Psoas muscle (tissue), 8 donors: ENCODE results near the gene SHROOM3. TPM values are rescaled to one million over a fixed set of nuclear protein-coding genes. Genes with fewer than 3 reads are reported as not detected.

Experiments used
- ATAC-seq, 4 donors: fragments of 200-7000 bp; cut with Tn5 transposase; one replicate each; pipeline ENCODE4 v1.9.1; 2020; ENCODE audit warnings: moderate library complexity in 3 of 4, mild to moderate bottlenecking in 2 of 4
- DNase-seq, 2 donors: peaks; one replicate each; pipeline ENCODE4 v3.0.0-alpha.2; 2020
- H3K27ac ChIP-seq: fragments of 200-600 bp; one replicate; pipeline ENCODE4 v1.8.0; 2022
- H3K27me3 ChIP-seq, 3 donors: fragments of 200-600 bp in 1 of 3; one replicate each; pipeline versions ENCODE4 v1.6.1 to v1.8.0; 2013 to 2022; ENCODE audit warnings: low read length in 2 of 3, mild to moderate bottlenecking in 2 of 3, moderate library complexity in 1 of 3; ENCODE audit not compliant: insufficient read depth in 3 of 3
- H3K36me3 ChIP-seq, 2 donors: fragments of 200-600 bp in 1 of 2; one replicate each; pipeline versions ENCODE4 v1.6.1 to v1.8.0; 2013 to 2022; ENCODE audit warnings: low read depth in 1 of 2, mild to moderate bottlenecking in 1 of 2, moderate library complexity in 1 of 2; ENCODE audit not compliant: insufficient read depth in 1 of 2
- H3K4me1 ChIP-seq: fragments of 200-600 bp; one replicate; pipeline ENCODE4 v1.8.0; 2022
- H3K4me3 ChIP-seq: fragments of 200-600 bp; one replicate; pipeline ENCODE4 v1.8.0; 2022; ENCODE audit warnings: mild to moderate bottlenecking
- H3K9me3 ChIP-seq: fragments of 200-600 bp; one replicate; pipeline ENCODE4 v1.8.0; 2022
- WGBS, 3 donors: extraction: QIAGEN DNeasy Blood & Tissue Kit; methylation state at CpG; one replicate each; pipeline versions ENCODE4 v1.1.6 to v1.1.7; 2013; 5-methylcytosine and 5-hydroxymethylcytosine counted together
- intact Hi-C, 2 donors: fragments of 100-400 bp; cut with DNase I; formaldehyde crosslinking; loops; one replicate each; pipeline versions ENCODE4 v1.11.0 to v1.14.2; 2022
- polyA plus RNA-seq, 3 donors: library from polyadenylated mRNA; stranded (reverse); fragments of 200-250 nt; gene quantifications; one replicate each; pipeline ENCODE4 v1.2.3, GENCODE V29; 2013
- total RNA-seq, 4 donors: library from RNA; stranded (reverse); fragmentation: NEBNext Ultra II Directional in 2 of 4; extraction: Animal tissue kit (Norgen Biotek cat#: 25700) in 2 of 4; gene quantifications; one replicate each; pipeline versions ENCODE4 v1.2.1 to v1.2.4, GENCODE V29; 2021 to 2023
- TF ChIP-seq, protein P1 (sequence below): fragments of 200-600 bp; IDR thresholded peaks from one replicate; pipeline ENCODE4 v1.8.0; 2022; ENCODE audit warnings: antibody characterized with exemption
- donor health status: healthy with polysubstance abuse.
- donor health status: DM: no; HTN: no; CAD: no; lungs with moderate emphysema.
- donor health status: Bipolar disorder and iron deficiency.
- donor health status: healthy.
- donor health status: DM: yes; HTN: yes; CAD: no.
- donor health status: DM: no; HTN: no; CAD: no.
- donor health status: DM: no; HTN: no; CAD: no.
- donor health status: DM: yes; HTN: yes; CAD: no.

Gene SHROOM3
- total and polyA plus RNA-seq, 7 donors: 0.01 to 0.79 (median 0.06) TPM

DNA sequence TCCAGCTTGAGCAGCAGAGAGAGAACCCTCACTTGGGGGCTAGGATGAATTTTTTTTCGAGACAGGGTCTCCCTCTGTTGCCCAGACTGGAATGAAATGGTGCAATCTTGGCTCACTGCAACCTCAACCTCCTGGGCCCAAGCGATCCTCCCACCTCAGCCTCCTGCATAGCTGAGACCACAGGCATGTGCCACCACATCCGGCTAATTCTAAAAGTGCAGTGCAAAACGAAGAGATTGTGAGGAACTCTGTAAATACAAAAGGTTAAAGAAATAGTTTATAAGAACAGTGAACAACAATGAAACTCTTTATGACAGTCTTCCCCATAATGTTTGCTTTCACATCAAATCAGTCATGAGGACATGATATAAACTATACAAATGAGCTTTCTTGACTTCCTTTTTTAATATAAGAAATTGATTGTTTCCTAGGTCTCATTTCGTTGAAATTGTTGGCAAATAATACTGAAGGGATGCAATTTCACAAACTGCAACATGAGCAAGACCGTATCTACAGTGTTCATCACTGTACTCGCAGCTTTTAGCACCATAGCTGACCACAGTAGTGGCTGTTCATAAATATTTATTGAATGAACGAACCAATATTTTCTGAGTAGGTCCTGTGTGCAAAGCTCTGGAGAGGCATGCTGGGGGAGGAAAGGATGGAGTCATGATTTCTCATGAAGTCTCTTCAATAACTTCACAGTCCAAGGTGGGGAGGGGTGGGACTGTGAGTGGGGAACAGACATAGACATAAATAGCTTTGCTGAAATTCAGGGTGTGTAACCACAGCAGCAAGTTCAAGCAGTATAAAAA is 116.1 kb downstream of the SHROOM3 start:
- Histone ChIP-seq H3K4me3 (no peak overlapping the region), H3K4me1 (no peaks in the 10 kb centered on the region), H3K9me3 (no peaks in the 10 kb centered on the region), H3K27me3 (no peaks in the 10 kb centered on the region), H3K36me3 (no peaks in the 10 kb centered on the region), H3K27ac (no peak overlapping the region)
- TF ChIP-seq, protein P1, sequence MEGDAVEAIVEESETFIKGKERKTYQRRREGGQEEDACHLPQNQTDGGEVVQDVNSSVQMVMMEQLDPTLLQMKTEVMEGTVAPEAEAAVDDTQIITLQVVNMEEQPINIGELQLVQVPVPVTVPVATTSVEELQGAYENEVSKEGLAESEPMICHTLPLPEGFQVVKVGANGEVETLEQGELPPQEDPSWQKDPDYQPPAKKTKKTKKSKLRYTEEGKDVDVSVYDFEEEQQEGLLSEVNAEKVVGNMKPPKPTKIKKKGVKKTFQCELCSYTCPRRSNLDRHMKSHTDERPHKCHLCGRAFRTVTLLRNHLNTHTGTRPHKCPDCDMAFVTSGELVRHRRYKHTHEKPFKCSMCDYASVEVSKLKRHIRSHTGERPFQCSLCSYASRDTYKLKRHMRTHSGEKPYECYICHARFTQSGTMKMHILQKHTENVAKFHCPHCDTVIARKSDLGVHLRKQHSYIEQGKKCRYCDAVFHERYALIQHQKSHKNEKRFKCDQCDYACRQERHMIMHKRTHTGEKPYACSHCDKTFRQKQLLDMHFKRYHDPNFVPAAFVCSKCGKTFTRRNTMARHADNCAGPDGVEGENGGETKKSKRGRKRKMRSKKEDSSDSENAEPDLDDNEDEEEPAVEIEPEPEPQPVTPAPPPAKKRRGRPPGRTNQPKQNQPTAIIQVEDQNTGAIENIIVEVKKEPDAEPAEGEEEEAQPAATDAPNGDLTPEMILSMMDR: no peak
- WGBS, 3 donors: 71 to 82% (median 80%) methylated on average over 8 of the region's 8 CpGs
- no peak for ATAC-seq
- intact Hi-C loops: no loop called here
- DNase-seq: no peak

DNA sequence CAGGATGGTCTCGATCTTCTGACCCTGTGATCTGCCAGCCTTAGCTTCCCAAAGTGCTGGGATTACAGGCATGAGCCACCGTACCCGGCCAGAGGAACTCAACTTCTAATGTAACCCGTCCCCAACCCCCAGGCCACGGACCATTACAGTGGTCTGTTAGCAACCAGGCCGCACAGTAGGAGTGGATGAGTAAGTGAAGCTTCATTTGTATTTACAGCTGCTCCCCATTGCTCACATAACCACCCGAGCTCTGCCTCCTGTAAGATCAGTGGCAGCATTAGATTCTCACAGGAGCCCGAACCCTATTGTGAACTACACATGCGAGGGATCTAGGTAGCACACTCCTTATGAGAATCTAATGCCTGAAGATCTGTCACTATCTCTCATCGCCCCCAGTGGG is 119.6 kb downstream of the SHROOM3 start:
- Histone ChIP-seq H3K27me3 (no peaks in the 10 kb centered on the region), H3K4me1 (no peaks in the 10 kb centered on the region), H3K27ac (no peak overlapping the region), H3K36me3 (no peaks in the 10 kb centered on the region), H3K4me3 (no peak overlapping the region), H3K9me3 (no peaks in the 10 kb centered on the region)
- intact Hi-C loops: no loop called here
- no peak for ATAC-seq
- no peak for DNase-seq
- 93 to 98% (median 95%) methylated on average over 10 of the region's 10 CpGs for whole genome bisulfite sequencing, 3 donors
- TF ChIP-seq, protein P1: no peak

DNA sequence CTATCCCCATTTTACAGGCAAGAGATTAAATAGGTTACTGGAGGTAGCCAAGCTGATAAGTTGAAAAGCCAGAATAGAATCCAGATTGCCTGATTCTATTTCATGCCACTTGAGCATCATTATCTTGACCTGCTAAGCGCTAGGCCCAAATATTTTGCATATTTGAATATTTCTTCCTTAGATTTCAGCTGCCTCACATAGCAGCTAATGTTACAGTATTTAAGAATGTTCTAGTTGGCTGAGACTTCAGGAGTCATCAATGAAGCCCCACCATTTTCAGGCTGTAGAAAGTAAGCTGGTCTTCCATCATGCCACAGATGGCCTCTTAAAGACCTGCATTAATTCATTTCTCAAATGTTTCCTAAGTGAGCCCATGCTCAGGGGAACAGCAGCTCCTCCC is 121.4 kb downstream of the SHROOM3 start:
- ATAC-seq (no peak), DNase-seq (no peak)
- H3K27ac ChIP-seq: no peak overlapping the region
- TF ChIP-seq, protein P1: no peak
- no peaks in the 10 kb centered on the region for H3K27me3 ChIP-seq
- H3K4me1 ChIP-seq: no peaks in the 10 kb centered on the region
- H3K36me3 ChIP-seq: no peaks in the 10 kb centered on the region
- no peak overlapping the region for H3K4me3 ChIP-seq
- no peaks in the 10 kb centered on the region for H3K9me3 ChIP-seq
- WGBS, 3 donors: 96 to 100% (median 97%) methylated on average over 1 of the region's 1 CpG
- intact Hi-C loops: no loop called here

DNA sequence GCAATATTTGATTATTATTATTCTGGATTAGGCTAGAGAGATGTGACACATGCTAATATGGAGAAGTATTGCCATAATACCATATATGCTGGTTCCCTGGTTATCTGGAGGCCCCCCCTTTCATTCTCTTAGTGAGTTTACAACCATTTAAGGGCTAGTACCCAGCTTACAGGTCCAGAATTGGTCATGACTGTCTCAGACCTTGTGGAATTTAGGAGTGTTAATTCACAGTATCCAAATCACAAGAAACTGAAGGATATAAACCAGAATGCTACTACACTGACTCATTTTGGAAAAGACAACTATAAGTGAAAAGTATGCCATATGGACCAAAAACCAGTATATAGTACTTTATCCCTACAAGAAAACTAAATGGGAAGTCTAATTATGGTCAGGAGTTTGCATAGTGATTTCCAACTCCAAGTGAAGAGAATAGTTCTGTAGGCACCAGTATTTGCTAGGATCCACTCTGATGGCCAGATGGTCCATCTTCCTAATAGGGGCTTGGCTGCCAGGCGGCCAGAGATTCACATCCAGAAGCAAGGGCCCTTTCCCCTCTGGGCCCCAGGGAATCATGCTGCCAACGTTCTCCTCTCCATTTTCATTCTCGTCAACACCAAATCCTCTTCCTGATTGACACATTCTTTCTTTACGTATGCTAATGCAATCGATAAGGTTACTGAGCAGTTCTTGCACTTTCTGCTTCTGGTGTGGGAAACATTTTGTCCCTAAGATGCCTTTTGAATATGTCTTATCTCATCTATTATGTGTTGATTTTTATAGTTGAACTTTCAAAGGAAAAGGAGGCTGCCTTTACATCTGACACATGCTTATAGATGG is 123.6 kb downstream of the SHROOM3 start:
- no peaks in the 10 kb centered on the region for H3K27me3 ChIP-seq
- TF ChIP-seq, protein P1: no peak
- no peak for ATAC-seq
- intact Hi-C loops: no loop called here
- H3K36me3 ChIP-seq: no peaks in the 10 kb centered on the region
- H3K4me3 ChIP-seq: no peak overlapping the region
- H3K9me3 ChIP-seq: no peaks in the 10 kb centered on the region
- H3K27ac ChIP-seq: no peak overlapping the region
- WGBS, 3 donors: 59 to 65% (median 60%) methylated on average over 5 of the region's 5 CpGs
- no peak for DNase-seq
- peaks cover 18% of the 10 kb centered on the region for H3K4me1 ChIP-seq
